GM18517 (cell line): ENCODE data around the gene WNT9B.

Source experiments
- ATAC-seq: cut with Tn5 transposase; IDR thresholded peaks from one replicate; pipeline ENCODE4 v1.9.1; 2021; ENCODE audit warnings: mild to moderate bottlenecking, moderate library complexity; ENCODE audit not compliant: unreplicated experiment

The WNT9B gene

DNA sequence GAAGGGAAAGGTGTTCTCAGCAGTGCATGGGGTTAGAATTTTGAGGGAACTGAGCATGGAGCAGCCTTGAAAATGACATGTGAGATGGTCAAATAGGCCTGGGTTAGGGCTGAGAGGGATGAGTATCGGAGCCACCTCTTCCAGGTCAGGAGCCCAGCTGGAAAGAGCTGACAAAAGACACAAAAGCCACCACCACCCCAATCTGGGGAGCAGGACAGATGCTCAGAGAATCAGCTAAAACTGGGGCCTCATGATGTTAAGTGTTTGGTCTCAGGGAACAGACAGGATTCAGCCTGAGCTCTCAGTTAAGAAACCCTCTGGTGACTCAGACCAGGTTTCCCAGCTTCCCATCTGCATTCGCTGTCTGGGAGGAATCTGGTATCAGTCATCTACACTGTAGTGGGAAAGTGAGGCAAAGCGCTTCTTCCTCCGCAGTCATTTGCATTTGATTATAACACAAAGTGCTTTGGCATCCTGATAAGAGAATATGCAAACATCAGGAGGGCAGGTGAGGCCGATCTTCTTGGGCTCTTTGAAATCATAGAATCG is 2.6 kb downstream of the WNT9B start:
- ATAC-seq, result no peak

DNA sequence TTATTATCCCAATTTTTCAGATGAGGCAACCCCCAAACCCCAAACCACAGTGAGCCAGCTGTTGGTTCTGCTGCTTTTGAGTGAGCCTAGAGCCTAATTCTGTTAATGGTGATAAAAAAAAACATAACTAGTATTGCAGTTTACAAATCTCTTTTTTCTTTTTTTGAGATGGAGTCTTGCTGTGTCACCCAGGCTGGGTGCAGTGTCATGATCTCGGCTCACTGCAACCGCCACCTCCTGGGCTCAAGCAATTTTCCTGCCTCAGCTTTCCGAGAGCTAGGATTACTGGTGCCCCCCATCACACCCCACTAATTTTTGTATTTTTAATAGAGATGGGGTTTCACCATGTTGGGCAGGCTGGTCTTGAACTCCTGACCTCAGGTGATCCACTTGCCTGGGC is 3.1 kb downstream of the WNT9B start:
- no peak for ATAC-seq

- no peak for ATAC-seq
These were observed 3.6 kb downstream of the WNT9B start for GRCh38 chr17:46854948-46855347.

- no peak for ATAC-seq
These were observed 6.2 kb downstream of the WNT9B start for GRCh38 chr17:46857600-46857999.

DNA sequence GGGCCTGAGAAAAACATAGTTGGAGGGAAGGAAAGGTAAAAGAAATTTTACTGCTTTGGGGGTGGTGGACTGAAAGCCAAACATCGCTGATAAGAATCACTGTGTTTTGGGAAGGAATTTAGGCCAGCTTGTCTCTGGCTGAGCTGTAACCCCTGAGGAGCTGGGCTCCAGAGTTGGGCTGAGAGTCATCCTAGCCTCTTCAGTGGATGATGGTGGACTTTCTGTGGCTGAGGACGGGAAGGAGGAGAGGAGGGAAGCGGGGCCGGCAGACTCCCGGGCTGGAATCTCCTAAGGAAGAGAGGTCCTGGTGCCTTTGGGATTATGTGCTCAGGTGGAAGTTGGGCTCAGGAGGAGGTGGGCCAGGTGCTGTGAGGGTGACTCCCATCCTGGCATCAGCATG is 8.6 kb downstream of the WNT9B start:
- no peak for ATAC-seq

DNA sequence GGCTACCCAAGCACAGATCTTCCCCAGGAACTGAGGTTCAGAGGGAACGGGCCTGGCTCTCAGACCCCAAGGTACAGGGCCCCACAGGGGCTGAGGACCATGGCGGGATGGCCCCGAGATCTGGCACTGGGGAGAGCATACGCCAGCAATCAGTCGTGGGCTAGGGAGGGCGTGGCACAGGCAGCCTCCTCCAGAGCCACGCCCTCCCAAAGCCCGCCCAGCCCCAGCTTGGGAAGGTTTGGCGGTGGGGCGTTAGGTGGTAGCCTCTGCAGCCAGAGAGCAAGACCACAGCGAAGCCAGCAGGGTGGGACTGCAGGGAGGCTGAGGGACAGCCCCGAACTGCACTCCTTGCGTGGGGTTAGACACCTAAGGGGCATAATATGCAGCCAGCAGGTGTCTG is 11.6 kb downstream of the WNT9B start:
- no peak for ATAC-seq

GRCh38 chr17:46863383-46864121 is 12.2 kb downstream of the WNT9B start:
- ATAC-seq, result no peak

DNA sequence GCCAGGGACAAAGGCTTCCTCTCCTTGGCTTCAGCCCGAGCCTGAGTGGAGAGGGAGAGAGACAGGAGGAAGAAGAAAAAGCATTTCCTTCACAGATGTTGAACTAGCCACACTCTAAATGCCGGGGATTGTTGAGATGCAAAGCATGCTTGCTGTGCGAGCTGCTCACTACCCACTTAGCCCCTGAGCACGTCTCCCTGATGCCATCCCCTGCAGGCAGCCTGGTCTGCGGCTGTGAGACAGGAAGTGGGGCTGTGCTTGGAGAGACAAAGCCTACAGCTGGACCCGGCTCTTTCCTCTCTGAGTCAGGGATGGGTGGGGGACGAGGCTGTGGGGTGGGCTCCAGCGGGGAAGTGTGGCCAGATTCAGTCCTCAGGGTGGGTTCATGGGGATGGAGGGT is 13.7 kb downstream of the WNT9B start:
- ATAC-seq, result no peak

DNA sequence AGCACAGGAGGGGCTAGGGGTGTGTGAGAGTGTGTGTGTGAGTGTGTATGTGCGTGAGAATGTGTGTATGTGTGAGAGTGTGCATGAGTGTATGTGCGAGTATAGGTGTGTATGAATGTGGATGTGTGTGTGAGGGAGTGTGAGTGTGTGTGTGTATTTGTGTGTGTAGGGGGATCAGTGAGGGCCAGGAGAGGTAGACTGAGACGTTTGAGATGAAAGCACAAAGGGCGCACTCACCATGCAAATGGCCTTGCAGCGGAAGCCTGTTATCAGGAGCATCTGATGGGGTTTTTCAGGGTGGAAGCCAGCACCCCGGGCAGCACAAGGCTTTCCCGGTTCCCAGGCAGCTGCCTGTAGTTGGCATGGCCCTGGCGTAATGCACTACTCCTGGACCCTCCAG is 14.9 kb downstream of the WNT9B start:
- no peak for ATAC-seq

DNA sequence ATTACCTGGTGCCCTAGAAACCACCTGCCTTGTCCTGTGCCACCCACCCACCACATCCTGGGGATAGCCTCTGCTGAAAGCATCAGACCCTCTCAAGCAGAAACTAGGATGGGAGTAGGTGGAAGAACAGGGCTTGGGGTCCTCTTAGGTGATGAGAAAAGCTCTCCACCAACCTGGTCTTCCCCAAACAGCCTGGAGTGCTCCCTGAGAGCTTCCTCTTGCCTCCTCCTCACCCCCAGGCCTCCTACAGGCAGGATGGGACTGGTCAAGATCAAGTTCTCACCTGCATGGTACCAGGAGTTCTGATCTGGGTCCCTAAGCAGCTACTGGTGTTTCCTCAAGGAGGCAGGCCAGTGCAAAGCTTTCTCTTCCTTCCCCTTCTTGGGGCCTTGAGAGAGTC is 15.4 kb downstream of the WNT9B start:
- no peak for ATAC-seq

DNA sequence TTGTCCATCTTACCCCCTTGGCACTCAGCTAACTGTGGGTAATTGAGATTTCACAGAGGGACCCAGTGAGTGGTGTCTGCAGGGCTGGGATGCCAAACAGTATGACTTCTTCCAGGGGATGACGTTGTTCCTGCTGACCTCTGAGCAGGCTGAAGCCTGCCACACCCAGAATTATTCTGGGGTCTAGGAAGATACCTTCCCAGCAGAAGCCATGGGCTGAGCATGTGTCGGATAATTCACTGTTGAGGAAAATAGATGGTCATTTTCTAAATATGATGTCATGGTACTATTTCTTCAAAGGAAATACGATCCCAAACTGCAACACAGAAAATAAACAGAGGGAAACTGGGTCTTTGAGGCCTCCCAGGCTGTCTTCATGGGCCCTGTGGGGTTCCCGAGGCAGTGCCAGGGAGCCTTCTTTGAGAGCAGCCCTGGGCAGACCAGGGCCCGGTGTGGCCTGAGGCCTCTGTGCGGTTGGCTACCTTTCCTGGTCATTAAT is 17.4 kb downstream of the WNT9B start:
- no peak for ATAC-seq

GRCh38 chr17:46869296-46869695 is 17.9 kb downstream of the WNT9B start:
- no peak for ATAC-seq

- no peak for ATAC-seq
These were observed 18.8 kb downstream of the WNT9B start for GRCh38 chr17:46869975-46870803.

GRCh38 chr17:46872421-46872820 is 21.0 kb downstream of the WNT9B start:
- no peak for ATAC-seq

- ATAC-seq, result no peak
These were observed 22.7 kb downstream of the WNT9B start for GRCh38 chr17:46873941-46874645.

DNA sequence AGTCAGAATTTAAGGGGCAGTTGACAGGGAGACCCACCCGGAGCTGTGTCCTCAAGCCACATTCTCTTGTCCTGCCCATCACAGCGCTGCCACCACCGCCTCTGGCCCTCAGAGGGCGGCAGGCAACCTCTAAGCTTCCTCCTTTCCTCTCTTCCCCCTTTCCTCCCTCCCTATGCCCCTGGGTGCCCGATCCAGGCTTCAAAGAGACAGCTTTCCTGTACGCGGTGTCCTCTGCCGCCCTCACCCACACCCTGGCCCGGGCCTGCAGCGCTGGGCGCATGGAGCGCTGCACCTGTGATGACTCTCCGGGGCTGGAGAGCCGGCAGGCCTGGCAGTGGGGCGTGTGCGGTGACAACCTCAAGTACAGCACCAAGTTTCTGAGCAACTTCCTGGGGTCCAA is 23.5 kb downstream of the WNT9B start:
- ATAC-seq, result no peak

GRCh38 chr17:46875849-46876352 is 24.5 kb downstream of the WNT9B start:
- no peak for ATAC-seq

- ATAC-seq, result no peak
These were observed 25.0 kb downstream of the WNT9B start for GRCh38 chr17:46876353-46876887.

GRCh38 chr17:46876926-46877325 is 25.5 kb downstream of the WNT9B start:
- no peak for ATAC-seq

DNA sequence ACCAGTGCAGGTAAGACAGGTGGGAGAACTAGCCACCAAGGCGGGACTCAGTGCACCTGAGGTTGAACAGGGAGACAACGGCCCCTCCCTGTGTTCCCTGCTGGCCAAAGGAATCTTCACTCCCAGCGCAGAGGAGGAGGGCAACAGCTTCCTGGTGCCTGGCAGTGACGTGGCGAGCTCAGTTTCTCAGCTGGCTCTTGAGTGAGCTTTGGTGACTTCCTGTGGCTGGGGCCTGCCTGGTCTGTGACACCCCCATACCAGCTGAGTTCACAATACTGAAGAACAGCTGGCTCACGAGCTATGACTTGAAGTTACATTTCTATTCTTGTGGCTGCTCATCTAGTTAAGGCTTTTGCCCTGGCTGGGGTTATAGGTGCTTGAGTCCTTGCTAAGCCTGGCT is 26.1 kb downstream of the WNT9B start:
- no peak for ATAC-seq

DNA sequence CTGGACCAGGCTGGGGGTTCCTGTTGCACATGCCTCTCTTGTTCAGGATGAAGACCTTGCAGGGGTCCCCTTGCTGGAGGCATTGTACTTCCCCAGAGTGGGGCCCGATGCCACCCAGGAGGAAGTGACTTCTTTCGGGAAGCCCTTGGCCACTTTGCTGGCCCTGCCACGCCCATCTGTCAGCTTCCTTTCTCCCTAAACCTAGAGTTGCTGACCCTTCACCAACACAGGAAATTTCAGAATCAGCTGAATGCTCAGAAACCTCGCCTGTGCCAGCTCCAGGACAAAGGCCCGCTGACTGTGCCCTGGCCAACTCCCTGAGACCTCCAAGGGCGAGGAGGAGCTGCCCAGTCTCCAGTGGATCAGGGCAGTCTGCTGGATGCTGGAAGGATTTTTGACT is 26.7 kb downstream of the WNT9B start:
- no peak for ATAC-seq
